HG02884 (cell line): ENCODE measurements around the gene KIAA0825.

Experiments
- ATAC-seq: cut with Tn5 transposase; IDR thresholded peaks from one replicate; pipeline ENCODE4 v1.9.1; 2021; ENCODE audit warnings: mild to moderate bottlenecking, moderate library complexity; ENCODE audit not compliant: unreplicated experiment

KIAA0825 gene

GRCh38 chr5:94260096-94260495 lies 358.3 kb downstream of the KIAA0825 start:
- no peak for ATAC-seq

GRCh38 chr5:94254214-94254613 lies 364.2 kb downstream of the KIAA0825 start:
- no peak for ATAC-seq

- no peak for ATAC-seq
Measured at GRCh38 chr5:94250985-94251384, 367.4 kb downstream of the KIAA0825 start.

- ATAC-seq = no peak
Measured at GRCh38 chr5:94249430-94249829, 369.0 kb downstream of the KIAA0825 start.

GRCh38 chr5:94248175-94248875 lies 370.1 kb downstream of the KIAA0825 start:
- ATAC-seq = no peak

- ATAC-seq = no peak
Measured at GRCh38 chr5:94245608-94246007, 372.8 kb downstream of the KIAA0825 start.

- no peak for ATAC-seq
Measured at GRCh38 chr5:94244921-94245320, 373.5 kb downstream of the KIAA0825 start.

GRCh38 chr5:94243612-94244011 lies 374.8 kb downstream of the KIAA0825 start:
- no peak for ATAC-seq

GRCh38 chr5:94240993-94241651 lies 377.3 kb downstream of the KIAA0825 start:
- ATAC-seq = no peak

GRCh38 chr5:94240596-94240992 lies 377.8 kb downstream of the KIAA0825 start:
- no peak for ATAC-seq

GRCh38 chr5:94240134-94240533 lies 378.3 kb downstream of the KIAA0825 start:
- ATAC-seq = no peak

GRCh38 chr5:94239266-94239665 lies 379.1 kb downstream of the KIAA0825 start:
- ATAC-seq = no peak

GRCh38 chr5:94234987-94235386 lies 383.4 kb downstream of the KIAA0825 start:
- no peak for ATAC-seq

- no peak for ATAC-seq
Measured at GRCh38 chr5:94228791-94229190, 389.6 kb downstream of the KIAA0825 start.

- no peak for ATAC-seq
Measured at GRCh38 chr5:94223235-94223634, 395.2 kb downstream of the KIAA0825 start.

GRCh38 chr5:94218374-94218773 lies 400.0 kb downstream of the KIAA0825 start:
- no peak for ATAC-seq

GRCh38 chr5:94217745-94218144 lies 400.7 kb downstream of the KIAA0825 start:
- ATAC-seq = no peak

- no peak for ATAC-seq
Measured at GRCh38 chr5:94217216-94217615, 401.2 kb downstream of the KIAA0825 start.

- ATAC-seq = no peak
Measured at GRCh38 chr5:94212476-94212875, 405.9 kb downstream of the KIAA0825 start.

- ATAC-seq = no peak
Measured at GRCh38 chr5:94209774-94210355, 408.5 kb downstream of the KIAA0825 start.

GRCh38 chr5:94209272-94209671 lies 409.1 kb downstream of the KIAA0825 start:
- ATAC-seq = no peak

GRCh38 chr5:94199566-94199965 lies 418.8 kb downstream of the KIAA0825 start:
- ATAC-seq = no peak
